Smooth muscle cell of the coronary artery (primary cell): Measurements from ENCODE around the gene ACE2. TPM values are rescaled to one million over a fixed set of nuclear protein-coding genes. Genes with fewer than 3 reads are reported as not detected.

Experiments used
- total RNA-seq: library from RNA; depleted of rRNA; stranded (reverse); fragments of >200 nt; gene quantifications from 2 replicates; pipeline ENCODE4 v1.2.3, GENCODE V29; 2014; ENCODE audit warnings: low replicate concordance

Gene ACE2
- total RNA-seq, result 0.30 TPM in 1 of 2 replicates, not detected in the other

DNA sequence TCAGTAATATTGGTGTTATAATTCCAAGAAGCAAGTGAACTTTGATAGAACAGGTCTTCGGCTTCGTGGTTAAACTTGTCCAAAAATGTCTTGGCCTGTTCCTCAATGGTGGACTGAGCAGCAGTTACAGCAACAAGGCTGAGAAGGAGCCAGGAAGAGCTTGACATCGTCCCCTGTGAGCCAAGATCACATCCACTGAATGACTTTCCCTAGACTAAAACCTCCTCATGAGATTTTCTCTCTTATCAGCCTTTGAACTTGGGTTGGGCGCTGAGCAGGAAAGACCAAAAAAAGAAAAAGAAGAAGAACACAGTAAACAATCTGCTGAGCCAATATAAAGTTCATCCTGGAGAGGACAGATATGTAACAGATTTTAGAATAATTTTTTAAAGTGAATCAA lies at the start of gene ACE2:
ACE2 (minus strand) TSS at position 216 of the 400 bp plus-strand sequence; CDS start at position 167, 49 bp downstream.

Other genes with a start within 250 kb of the ACE2 start
- under 0.01 and 0.08 TPM in 2 replicates for gene VEGFD, start 216.5 kb downstream of the ACE2 start, total RNA-seq
- gene PIR, start 107.6 kb downstream of the ACE2 start, total RNA-seq, result 1.8 and 12.3 TPM in 2 replicates
- gene BMX, start 100.2 kb downstream of the ACE2 start, total RNA-seq, result 0.12 and 0.53 TPM in 2 replicates
- gene CLTRN, start 63.8 kb upstream of the ACE2 start, total RNA-seq, result 0.47 TPM in 1 of 2 replicates, not detected in the other
- 3.2 and 8.9 TPM in 2 replicates for gene CA5B, start 137.3 kb upstream of the ACE2 start, total RNA-seq
- 2.7 and 5.0 TPM in 2 replicates for gene ZRSR2, start 189.5 kb upstream of the ACE2 start, total RNA-seq